ENCODE results near the gene PSMC3.

GRCh38 chr11:47394322-47395222, 31.7 kb downstream of the PSMC3 start:
- TF ChIP-seq YY1 (IDR thresholded peaks at IDR 0.05; ENCODE audit: insufficient read depth, insufficient read length) (no peak), SUZ12 (IDR thresholded peaks at IDR 0.05; ENCODE audit: extremely low read depth, insufficient read depth, insufficient read length) (no peak), ZNF274 (IDR thresholded peaks at IDR 0.05; ENCODE audit: low read depth, low read length) (no peak)

Measured in NT2/D1 (cell line).